ENCODE measurements around the gene BBS9. TPM values are rescaled to one million over a fixed set of nuclear protein-coding genes. Genes with fewer than 3 reads are reported as not detected.

BBS9 gene
- total RNA-seq, 4 donors from 2014 or later, result 17.8 to 27.5 (median 24.7) TPM

- TF ChIP-seq CTCF (IDR thresholded peaks at IDR 0.05; ENCODE audit: low read depth), result no peak
Measured at GRCh38 chr7:33627741-33628140, 498.4 kb downstream of the BBS9 start.

- no peak for TF ChIP-seq CTCF (IDR thresholded peaks at IDR 0.05; ENCODE audit: low read depth)
Measured at GRCh38 chr7:33628894-33629293, 499.5 kb downstream of the BBS9 start.

GRCh38 chr7:33630359-33630758 is 501.0 kb downstream of the BBS9 start:
- TF ChIP-seq CTCF (IDR thresholded peaks at IDR 0.05; ENCODE audit: low read depth), result no peak

GRCh38 chr7:33632322-33632721 is 503.0 kb downstream of the BBS9 start:
- no peak for TF ChIP-seq CTCF (IDR thresholded peaks at IDR 0.05; ENCODE audit: low read depth)

- no peak for TF ChIP-seq CTCF (IDR thresholded peaks at IDR 0.05; ENCODE audit: low read depth)
Measured at GRCh38 chr7:33632840-33633525, 503.6 kb downstream of the BBS9 start.

- no peak for TF ChIP-seq CTCF (IDR thresholded peaks at IDR 0.05; ENCODE audit: low read depth)
Measured at GRCh38 chr7:33634606-33635005, 505.2 kb downstream of the BBS9 start.

GRCh38 chr7:33636359-33636758 is 507.0 kb downstream of the BBS9 start:
- TF ChIP-seq CTCF (IDR thresholded peaks at IDR 0.05; ENCODE audit: low read depth), result no peak

Data from subcutaneous adipose tissue (tissue), 4 donors.